ENCODE measurements around the gene SH3D21. TPM values are rescaled to one million over a fixed set of nuclear protein-coding genes. Genes with fewer than 3 reads are reported as not detected.
A peak's percentile ranks its signal among the peaks of the same experiment; 100 is the strongest.

Gene SH3D21
- total RNA-seq, 2 experiments from 2014 or later: 15.2 to 16.7 TPM

DNA sequence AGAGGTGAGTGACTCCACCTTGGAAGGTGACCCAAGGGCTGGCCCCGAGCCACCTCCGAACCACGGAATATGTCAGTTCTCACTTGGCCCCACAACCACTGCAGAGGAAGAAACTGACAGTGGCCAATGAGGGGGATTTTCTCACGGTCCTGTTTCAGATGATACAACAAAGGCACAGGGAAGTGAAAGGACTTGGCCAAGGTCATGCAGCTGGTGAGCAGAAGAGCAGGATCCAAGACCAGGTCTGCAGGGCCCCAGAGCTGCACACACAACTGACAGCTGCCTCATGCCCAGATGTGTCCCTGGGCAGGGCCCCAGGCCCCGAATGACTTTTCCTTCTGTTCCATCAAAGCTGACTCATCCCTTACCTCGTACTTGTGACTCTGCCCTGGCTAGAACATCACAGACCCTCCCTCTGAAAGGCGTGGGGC is 43.1 kb downstream of the SH3D21 start:
- intact Hi-C loops (cut with micrococcal nuclease; ENCODE audit: unreplicated experiment): loop anchor here (1.0 to 2.0 kb wide), 2 partner anchors 20 to 42 kb away; partner anchors contain the start of gene SH3D21
- Histone ChIP-seq H3K36me3 (ENCODE audit: insufficient read depth, low read length) (peaks cover 73% of the 10 kb centered on the region), H4K20me1 (ENCODE audit: insufficient read depth, low read length) (no peaks in the 10 kb centered on the region)

DNA sequence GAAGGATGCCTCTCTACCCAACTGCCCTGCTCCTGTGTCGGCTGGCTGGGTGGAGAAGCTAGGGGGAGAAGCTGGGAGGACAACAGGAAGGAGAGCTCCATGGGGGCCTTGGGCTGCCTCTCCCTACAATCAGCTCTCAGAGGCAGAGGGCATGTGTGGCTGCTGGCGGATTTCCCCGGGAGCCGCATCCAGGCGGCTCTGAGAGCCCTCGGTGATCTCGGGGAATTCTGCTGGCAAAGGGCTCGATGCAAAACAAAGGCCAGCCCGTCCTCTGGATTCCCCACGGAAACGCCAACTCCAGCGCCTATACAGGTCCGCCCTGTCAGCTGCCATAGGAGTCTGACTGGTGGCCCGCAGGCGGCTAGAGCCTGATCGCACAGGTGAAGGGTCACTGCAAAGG is 43.7 kb downstream of the SH3D21 start:
- intact Hi-C loops (cut with micrococcal nuclease; ENCODE audit: unreplicated experiment): loop anchor here (1.0 to 2.0 kb wide), 2 partner anchors 19 to 43 kb away; partner anchors contain the start of gene SH3D21
- CTCF ChIA-PET (ENCODE audit: unreplicated experiment): no interaction called here
- TF ChIP-seq, protein P1, sequence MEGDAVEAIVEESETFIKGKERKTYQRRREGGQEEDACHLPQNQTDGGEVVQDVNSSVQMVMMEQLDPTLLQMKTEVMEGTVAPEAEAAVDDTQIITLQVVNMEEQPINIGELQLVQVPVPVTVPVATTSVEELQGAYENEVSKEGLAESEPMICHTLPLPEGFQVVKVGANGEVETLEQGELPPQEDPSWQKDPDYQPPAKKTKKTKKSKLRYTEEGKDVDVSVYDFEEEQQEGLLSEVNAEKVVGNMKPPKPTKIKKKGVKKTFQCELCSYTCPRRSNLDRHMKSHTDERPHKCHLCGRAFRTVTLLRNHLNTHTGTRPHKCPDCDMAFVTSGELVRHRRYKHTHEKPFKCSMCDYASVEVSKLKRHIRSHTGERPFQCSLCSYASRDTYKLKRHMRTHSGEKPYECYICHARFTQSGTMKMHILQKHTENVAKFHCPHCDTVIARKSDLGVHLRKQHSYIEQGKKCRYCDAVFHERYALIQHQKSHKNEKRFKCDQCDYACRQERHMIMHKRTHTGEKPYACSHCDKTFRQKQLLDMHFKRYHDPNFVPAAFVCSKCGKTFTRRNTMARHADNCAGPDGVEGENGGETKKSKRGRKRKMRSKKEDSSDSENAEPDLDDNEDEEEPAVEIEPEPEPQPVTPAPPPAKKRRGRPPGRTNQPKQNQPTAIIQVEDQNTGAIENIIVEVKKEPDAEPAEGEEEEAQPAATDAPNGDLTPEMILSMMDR (conservative IDR thresholded peaks at IDR 0.05; ENCODE audit: low read length): no peak
- no peak for TF ChIP-seq EZH2phosphoT487 (IDR thresholded peaks at IDR 0.05; ENCODE audit: borderline replicate concordance, low read depth, low read length)
- Histone ChIP-seq H4K20me1 (ENCODE audit: insufficient read depth, low read length) (no peaks in the 10 kb centered on the region), H3K4me2 (ENCODE audit: low read length) (peak overlapping the region; percentile 60), H3K9me2 (ENCODE audit: insufficient read depth, low read length) (no peaks in the 10 kb centered on the region), H3K36me3 (ENCODE audit: insufficient read depth, low read length) (peaks cover 77% of the 10 kb centered on the region), H3K4me1 (ENCODE audit: insufficient read depth, low read length, poor library complexity, severe bottlenecking) (peaks cover 19% of the 10 kb centered on the region), H3K27ac (ENCODE audit: low read depth, low read length, poor library complexity, severe bottlenecking) (peak overlapping the region; percentile 46), H2AFZ (ENCODE audit: low read length) (no peak overlapping the region), H3K79me2 (ENCODE audit: insufficient read depth, low read depth, low read length) (no peaks in the 10 kb centered on the region), H3K9me3 (ENCODE audit: low read length) (no peaks in the 10 kb centered on the region), H3K4me3 (ENCODE audit: low read depth, low read length, poor library complexity, severe bottlenecking) (no peak overlapping the region)
- POLR2A ChIA-PET: interaction anchor here (0.7 to 1.7 kb wide), 3 partner anchors 37 to 70 kb away, joined by 4 to 5 read pairs (median 4); no protein-coding TSS in a partner anchor
- no TSS peak for BruUV-seq (replicated peaks)
- no peak for DNase-seq (ENCODE audit: low spot score)

More for the DNA sequence above, 43.1 kb downstream of the SH3D21 start:
- no TSS peak for BruUV-seq (replicated peaks)
- H3K9me2 ChIP-seq (ENCODE audit: insufficient read depth, low read length): no peaks in the 10 kb centered on the region
- peaks cover 19% of the 10 kb centered on the region for H3K4me1 ChIP-seq (ENCODE audit: insufficient read depth, low read length, poor library complexity, severe bottlenecking)
- TF ChIP-seq, protein P1 (conservative IDR thresholded peaks at IDR 0.05; ENCODE audit: low read length): no peak
- TF ChIP-seq EZH2phosphoT487 (IDR thresholded peaks at IDR 0.05; ENCODE audit: borderline replicate concordance, low read depth, low read length): no peak
- DNase-seq (ENCODE audit: low spot score): peak; percentile 88
- CTCF ChIA-PET (ENCODE audit: unreplicated experiment): no interaction called here
- H3K4me2 ChIP-seq (ENCODE audit: low read length): peak overlapping the region; percentile 60
- H2AFZ ChIP-seq (ENCODE audit: low read length): no peak overlapping the region
- no peaks in the 10 kb centered on the region for H3K9me3 ChIP-seq (ENCODE audit: low read length)
- H3K27ac ChIP-seq (ENCODE audit: low read depth, low read length, poor library complexity, severe bottlenecking): peak overlapping the region; percentile 46
- POLR2A ChIA-PET: interaction anchor here (0.9 kb wide), 1 partner anchor 49 kb away, joined by 5 read pairs; no protein-coding TSS in a partner anchor
- no peaks in the 10 kb centered on the region for H3K79me2 ChIP-seq (ENCODE audit: insufficient read depth, low read depth, low read length)
- H3K4me3 ChIP-seq (ENCODE audit: low read depth, low read length, poor library complexity, severe bottlenecking): no peak overlapping the region

DNA sequence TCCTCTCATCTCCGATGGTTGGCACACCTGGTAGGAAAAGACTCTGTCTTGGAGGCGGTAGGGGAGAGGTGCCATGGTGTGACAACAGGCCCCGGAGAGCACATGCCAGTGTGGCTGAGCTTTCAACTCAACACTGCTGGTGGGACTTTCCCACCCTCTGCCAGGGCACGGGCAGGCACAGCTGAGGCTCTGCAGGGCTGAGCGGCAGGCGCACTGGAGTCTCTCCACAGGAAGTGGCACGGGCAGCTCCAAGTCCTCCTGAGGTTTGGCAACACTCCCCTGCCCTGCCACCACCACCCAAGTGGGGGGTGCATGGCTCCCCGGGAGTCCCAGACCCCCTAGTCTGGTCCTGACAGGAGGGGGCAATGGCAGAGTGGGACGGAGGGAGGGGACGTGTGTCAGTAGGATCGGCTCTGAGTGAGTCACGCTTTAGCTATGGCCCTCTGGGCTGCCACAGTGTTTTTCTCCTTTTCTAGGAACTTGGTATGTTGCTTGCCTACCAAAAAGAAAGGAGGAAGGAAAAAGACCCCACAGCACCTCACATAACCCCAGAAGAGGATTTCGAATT is 44.6 kb downstream of the SH3D21 start:
- Histone ChIP-seq H3K4me2 (ENCODE audit: low read length) (no peak overlapping the region), H2AFZ (ENCODE audit: low read length) (no peak overlapping the region), H3K79me2 (ENCODE audit: insufficient read depth, low read depth, low read length) (no peaks in the 10 kb centered on the region), H3K9me2 (ENCODE audit: insufficient read depth, low read length) (no peaks in the 10 kb centered on the region), H3K27ac (ENCODE audit: low read depth, low read length, poor library complexity, severe bottlenecking) (no peak overlapping the region), H3K9me3 (ENCODE audit: low read length) (no peaks in the 10 kb centered on the region), H4K20me1 (ENCODE audit: insufficient read depth, low read length) (no peaks in the 10 kb centered on the region), H3K36me3 (ENCODE audit: insufficient read depth, low read length) (peaks cover 78% of the 10 kb centered on the region), H3K4me3 (ENCODE audit: low read depth, low read length, poor library complexity, severe bottlenecking) (no peak overlapping the region), H3K4me1 (ENCODE audit: insufficient read depth, low read length, poor library complexity, severe bottlenecking) (peaks cover 19% of the 10 kb centered on the region)
- intact Hi-C loops (cut with micrococcal nuclease; ENCODE audit: unreplicated experiment): no loop called here
- TF ChIP-seq, protein P1 (conservative IDR thresholded peaks at IDR 0.05; ENCODE audit: low read length): no peak
- TF ChIP-seq EZH2phosphoT487 (IDR thresholded peaks at IDR 0.05; ENCODE audit: borderline replicate concordance, low read depth, low read length): no peak
- CTCF ChIA-PET (ENCODE audit: unreplicated experiment): interaction anchor here (0.6 kb wide), 1 partner anchor 8 kb away, joined by 5 read pairs; no protein-coding TSS in a partner anchor
- no peak for DNase-seq (ENCODE audit: low spot score)
- POLR2A ChIA-PET: interaction anchor here (0.8 to 1.7 kb wide), 2 partner anchors 17 to 69 kb away, joined by 3 to 4 read pairs; no protein-coding TSS in a partner anchor
- BruUV-seq (replicated peaks): no TSS peak
